Astrocyte of the hippocampus (primary cell): ENCODE data around the gene CT47C1.

Experiments used
- DNase-seq: peaks from one replicate; pipeline ENCODE4 v3.0.0; 2011; ENCODE audit warnings: low read depth, low spot score

The CT47C1 gene

GRCh38 chrX:119073911-119074310 is 1.1 kb downstream of the CT47C1 start:
- DNase-seq = no peak

- DNase-seq = no peak
These were observed 2.7 kb downstream of the CT47C1 start for GRCh38 chrX:119075270-119076025.

- no peak for DNase-seq
These were observed 9.5 kb downstream of the CT47C1 start for GRCh38 chrX:119082278-119082677.

GRCh38 chrX:119084766-119085165 is 12.0 kb downstream of the CT47C1 start:
- no peak for DNase-seq

GRCh38 chrX:119087121-119087520 is 14.3 kb downstream of the CT47C1 start:
- no peak for DNase-seq

GRCh38 chrX:119089619-119090018 is 16.8 kb downstream of the CT47C1 start:
- DNase-seq = no peak

GRCh38 chrX:119090627-119091026 is 17.8 kb downstream of the CT47C1 start:
- DNase-seq = no peak

GRCh38 chrX:119093991-119094735 is 21.4 kb downstream of the CT47C1 start:
- no peak for DNase-seq

GRCh38 chrX:119094819-119095218 is 22.0 kb downstream of the CT47C1 start:
- no peak for DNase-seq

- no peak for DNase-seq
These were observed 23.1 kb downstream of the CT47C1 start for GRCh38 chrX:119095936-119096335.

- no peak for DNase-seq
These were observed 28.4 kb downstream of the CT47C1 start for GRCh38 chrX:119101168-119101567.

GRCh38 chrX:119105826-119106225 is 33.0 kb downstream of the CT47C1 start:
- DNase-seq = peak; percentile 54

- no peak for DNase-seq
These were observed 34.4 kb downstream of the CT47C1 start for GRCh38 chrX:119107206-119107605.

- peak; percentile 58 for DNase-seq
These were observed 46.1 kb downstream of the CT47C1 start for GRCh38 chrX:119118780-119119395.

GRCh38 chrX:119121341-119121740 is 48.5 kb downstream of the CT47C1 start:
- peak; percentile 27 for DNase-seq
